Right cardiac atrium (tissue), 5 donors: ENCODE data around the gene GAS5. TPM values are rescaled to one million over a fixed set of nuclear protein-coding genes. Genes with fewer than 3 reads are reported as not detected.

Experiments used
- ATAC-seq, 2 donors: fragments of 200-7000 bp; cut with Tn5 transposase; one replicate each; pipeline versions ENCODE4 v1.8.0 to v1.9.1; 2020; ENCODE audit warnings: moderate library complexity in 2 of 2, mild to moderate bottlenecking in 1 of 2
- DNase-seq, 3 donors: peaks; one replicate each; pipeline ENCODE4 v3.0.0-alpha.2; 2020
- H3K27ac ChIP-seq: one replicate; pipeline ENCODE4 v1.5.1; 2013; ENCODE audit warnings: mild to moderate bottlenecking, low read length, control low read depth, moderate library complexity
- H3K27me3 ChIP-seq: one replicate; pipeline ENCODE4 v1.6.1; 2013; ENCODE audit not compliant: control insufficient read depth, insufficient read depth
- H3K4me1 ChIP-seq: one replicate; pipeline ENCODE4 v1.6.1; 2013; ENCODE audit warnings: low read length; ENCODE audit not compliant: control insufficient read depth, insufficient read depth
- H3K4me3 ChIP-seq: one replicate; pipeline ENCODE4 v1.5.1; 2013; ENCODE audit warnings: low read length, control low read depth
- H3K9me3 ChIP-seq: one replicate; pipeline ENCODE4 v1.6.1; 2013; ENCODE audit warnings: low read length; ENCODE audit not compliant: control insufficient read depth
- WGBS: extraction: QIAGEN DNeasy Blood & Tissue Kit; methylation state at CpG from one replicate; pipeline ENCODE4 v1.1.7; 2013; 5-methylcytosine and 5-hydroxymethylcytosine counted together
- intact Hi-C, 4 donors: fragments of 100-400 bp; cut with DNase I; formaldehyde crosslinking; loops; one replicate each; pipeline versions ENCODE4 v1.11.0 to v1.14.0; 2022 to 2023
- polyA plus RNA-seq: library from polyadenylated mRNA; stranded (reverse); fragments of 200-250 nt; gene quantifications from one replicate; pipeline ENCODE4 v1.2.3, GENCODE V29; 2013
- total RNA-seq, 4 donors: library from RNA; stranded (reverse); fragmentation: NEBNext Ultra II Directional; extraction: Animal tissue kit (Norgen Biotek cat#: 25700); gene quantifications; one replicate each; pipeline ENCODE4 v1.2.1, GENCODE V29; 2021
- donor health status: healthy with polysubstance abuse.
- donor health status: DM: no; HTN: yes; CAD: no.
- donor health status: DM: no; HTN: no; CAD: no.
- donor health status: DM: no; HTN: yes; CAD: no; lungs with severe emphysema.
- donor health status: DM: yes; HTN: yes; CAD: no.

Gene GAS5
- total and polyA plus RNA-seq, 5 donors = 69.3 to 92.6 (median 78.6) TPM

DNA sequence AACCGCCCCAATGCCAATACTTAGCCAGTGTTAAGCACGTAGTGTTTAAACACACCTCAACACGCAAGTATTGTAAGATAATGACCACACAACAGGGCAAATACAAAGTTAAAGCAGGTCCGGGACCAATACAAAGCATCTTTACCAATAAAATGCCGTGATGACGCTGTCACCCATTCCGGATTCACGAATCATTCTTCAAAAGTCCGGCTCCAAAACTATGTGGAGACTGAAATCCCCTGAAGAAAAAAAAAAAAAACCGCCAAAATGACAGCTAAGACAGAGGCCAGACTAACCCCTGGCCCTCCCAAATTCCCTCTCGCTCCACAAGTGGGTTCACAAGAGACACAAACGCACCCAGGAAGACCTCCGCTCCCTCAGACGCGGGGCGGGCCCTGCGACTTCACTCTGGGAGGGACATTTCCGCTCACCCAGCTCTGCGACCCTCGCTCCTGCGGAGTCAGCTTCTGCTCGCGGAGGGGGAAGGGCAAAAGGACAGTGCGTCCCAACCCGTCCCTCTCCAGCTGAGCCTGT, 43.9 kb downstream of the GAS5 start:
- WGBS = under 1% methylated on average over 25 of the region's 25 CpGs
- Histone ChIP-seq H3K9me3 (no peaks in the 10 kb centered on the region), H3K4me3 (peak overlapping the region; percentile 88), H3K27me3 (no peaks in the 10 kb centered on the region), H3K4me1 (no peaks in the 10 kb centered on the region), H3K27ac (peak overlapping the region; percentile 99)
- intact Hi-C loops = loop anchor here (5.0 to 10.0 kb wide), 4 partner anchors 389 to 1079 kb away; no protein-coding TSS in a partner anchor
- ATAC-seq (no peak), DNase-seq (no peak)

DNA sequence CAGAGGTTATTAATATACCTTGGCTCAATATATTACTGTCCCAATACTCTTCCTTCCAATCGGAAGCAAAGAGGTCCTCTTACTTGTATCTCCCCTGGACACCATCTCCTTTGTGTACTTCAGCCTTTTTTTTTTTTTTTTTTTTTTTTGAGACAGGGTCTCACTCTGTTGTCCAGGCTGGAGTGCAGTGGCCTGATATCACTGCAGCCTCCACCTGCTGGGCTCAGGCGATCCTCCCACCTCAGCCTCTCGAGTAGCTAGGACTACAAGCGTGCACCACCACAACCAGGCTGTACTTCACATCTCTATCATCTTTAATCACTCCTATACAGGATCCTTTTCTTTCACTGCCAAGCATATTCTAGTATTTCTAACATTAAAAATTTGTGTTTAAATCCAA, 46.1 kb downstream of the GAS5 start:
- no peaks in the 10 kb centered on the region for H3K9me3 ChIP-seq
- no peaks in the 10 kb centered on the region for H3K27me3 ChIP-seq
- H3K4me3 ChIP-seq = no peak overlapping the region
- ATAC-seq (no peak), DNase-seq (no peak)
- H3K27ac ChIP-seq = no peak overlapping the region
- intact Hi-C loops = loop anchor here (5.0 to 10.0 kb wide), 4 partner anchors 387 to 1077 kb away; no protein-coding TSS in a partner anchor
- no peaks in the 10 kb centered on the region for H3K4me1 ChIP-seq
- WGBS = 93% methylated on average over 4 of the region's 4 CpGs

DNA sequence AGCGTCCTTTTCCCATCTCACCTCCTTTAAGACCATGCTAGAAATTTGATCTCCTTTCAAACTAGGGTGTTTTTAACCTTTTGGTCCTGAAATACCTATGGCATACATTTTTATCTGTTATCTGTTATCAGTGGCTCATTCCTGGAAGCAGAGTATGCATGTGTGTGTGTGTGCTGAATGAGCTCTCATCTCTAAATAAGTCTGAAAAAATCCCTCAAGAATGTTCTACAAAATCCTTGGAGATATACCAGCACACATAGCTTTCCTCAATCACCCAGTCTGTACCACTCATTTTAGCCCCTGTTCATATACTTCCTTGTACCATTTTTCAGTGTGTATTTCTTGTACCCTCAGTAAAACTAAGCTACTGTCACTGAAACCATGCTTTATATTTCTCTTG, 49.3 kb downstream of the GAS5 start:
- no peaks in the 10 kb centered on the region for H3K4me1 ChIP-seq
- 65% methylated on average over 1 of the region's 1 CpG for WGBS
- no peaks in the 10 kb centered on the region for H3K9me3 ChIP-seq
- no peak overlapping the region for H3K4me3 ChIP-seq
- H3K27me3 ChIP-seq = no peaks in the 10 kb centered on the region
- no peak for ATAC-seq
- intact Hi-C loops = no loop called here
- no peak for DNase-seq
- no peak overlapping the region for H3K27ac ChIP-seq

Other genes starting within 250 kb of the GAS5 start
- not detected for gene TEX50, start 232.7 kb downstream of the GAS5 start, total RNA-seq
- gene TEX50, start 232.7 kb downstream of the GAS5 start, polyA plus RNA-seq = not detected
- 1 to 10 TPM in 2 of 4 donors, under 1 TPM in 2; 0.93 to 1.4 (median 1.2) TPM for gene ANKRD45, start 198.1 kb downstream of the GAS5 start, total RNA-seq
- 0.27 TPM for gene ANKRD45, start 198.1 kb downstream of the GAS5 start, polyA plus RNA-seq
- gene KLHL20, start 153.0 kb downstream of the GAS5 start, total RNA-seq = 10 to 100 TPM; 17.5 to 22.0 (median 21.6) TPM
- 7.3 TPM for gene KLHL20, start 153.0 kb downstream of the GAS5 start, polyA plus RNA-seq
- gene DARS2, start 43.3 kb downstream of the GAS5 start, total RNA-seq = 10 to 100 TPM; 11.7 to 13.6 (median 13.1) TPM
- 8.3 TPM for gene DARS2, start 43.3 kb downstream of the GAS5 start, polyA plus RNA-seq
- 1 to 10 TPM; 3.0 to 4.3 (median 3.9) TPM for gene CENPL, start 43.1 kb downstream of the GAS5 start, total RNA-seq
- 2.9 TPM for gene CENPL, start 43.1 kb downstream of the GAS5 start, polyA plus RNA-seq
- 10 to 100 TPM in 1 of 4 donors, 1 to 10 TPM in 3; 8.9 to 12.3 (median 9.3) TPM for gene ZBTB37, start 391 bp upstream of the GAS5 start, total RNA-seq
- 2.6 TPM for gene ZBTB37, start 391 bp upstream of the GAS5 start, polyA plus RNA-seq
- gene SERPINC1, start 49.3 kb upstream of the GAS5 start, total RNA-seq = under 1 TPM in 2 of 4 donors, not detected in 2; 0.18 to 0.45 TPM
- 0.18 TPM for gene SERPINC1, start 49.3 kb upstream of the GAS5 start, polyA plus RNA-seq
- 10 to 100 TPM; 21.4 to 25.0 (median 23.9) TPM for gene RC3H1, start 154.4 kb upstream of the GAS5 start, total RNA-seq
- 4.3 TPM for gene RC3H1, start 154.4 kb upstream of the GAS5 start, polyA plus RNA-seq